Medulla oblongata (tissue), 1 donor: ENCODE measurements around the gene PGLYRP4.

ENCODE experiments used
- DNase-seq: peaks from one replicate; pipeline ENCODE4 v3.0.0-alpha.2; 2015; ENCODE audit errors: extremely low spot score

The PGLYRP4 gene

DNA sequence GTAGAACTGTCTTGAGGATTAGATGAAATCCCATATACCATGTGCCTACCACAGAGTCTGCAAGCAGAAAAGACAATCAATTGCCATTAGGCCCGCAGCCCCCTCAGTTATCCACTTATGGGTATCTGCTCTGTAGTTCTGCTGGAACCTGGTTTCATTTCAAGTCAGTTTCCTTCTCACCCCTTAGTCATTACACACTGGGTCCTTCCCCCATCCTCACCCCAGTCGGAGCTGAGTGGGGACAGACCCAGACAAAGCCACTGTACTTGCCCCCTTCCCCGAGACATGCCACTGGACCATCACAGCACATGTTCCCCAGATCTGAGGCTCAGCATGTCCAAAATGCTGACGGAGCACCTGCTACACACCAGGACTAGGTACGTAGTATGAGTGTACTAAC, 57.1 kb downstream of the PGLYRP4 start:
- no peak for DNase-seq

DNA sequence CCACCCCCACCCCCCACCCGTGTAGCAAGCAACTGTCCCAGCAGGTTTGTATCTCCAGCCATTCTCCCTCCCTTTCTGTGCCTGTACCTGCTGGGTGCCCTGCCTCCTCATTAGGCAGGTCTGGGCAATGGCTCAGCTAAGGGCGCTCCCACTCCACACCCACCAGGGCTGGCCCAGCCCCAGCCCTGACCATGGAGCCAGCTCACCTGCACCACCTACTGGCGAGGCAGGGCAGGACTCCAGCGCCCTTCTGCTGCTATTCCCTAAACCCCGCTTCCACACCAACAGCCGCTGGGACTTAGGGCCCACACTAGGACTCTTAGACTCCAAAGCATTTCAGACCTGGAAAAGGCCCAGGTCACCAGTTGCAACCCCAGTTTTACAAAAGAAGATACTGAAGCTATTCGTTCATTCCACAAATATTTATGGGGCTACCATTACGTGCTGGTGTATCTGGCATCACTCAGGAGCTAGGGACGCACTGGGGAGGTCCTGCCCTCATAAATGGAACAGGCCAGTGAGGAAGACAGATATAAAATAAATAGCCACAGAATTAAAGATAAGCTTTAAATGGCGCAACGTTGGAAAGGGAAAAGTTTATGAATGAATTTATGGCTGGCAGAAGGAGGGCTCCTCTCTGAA, 59.9 kb downstream of the PGLYRP4 start:
- no peak for DNase-seq
